Body of pancreas (tissue), 4 donors: ENCODE data around the gene TBL1X.

ENCODE experiments used
- CTCF ChIP-seq, 7 experiments: fragments of 450-650 bp in 4 of 7; fragments of 200-600 bp in 3 of 7; sonication (generic) in 3 of 7; IDR thresholded peaks; one replicate each; pipeline ENCODE4 v1.5.1; 2016 to 2019; ENCODE audit warnings: antibody characterized with exemption in 7 of 7
- POLR2A ChIP-seq, 3 donors: fragments of 450-650 bp; IDR thresholded peaks; one replicate each; pipeline ENCODE4 v1.6.1; 2016; ENCODE audit warnings: antibody characterized with exemption in 3 of 3, mild to moderate bottlenecking in 2 of 3

GRCh38 chrX:9676306-9676705 lies 211.4 kb downstream of the TBL1X start:
- TF ChIP-seq POLR2A (IDR thresholded peaks at IDR 0.05) (no peak), CTCF (IDR thresholded peaks at IDR 0.05) (no peak)
